Neuronal stem cell (in vitro differentiated cells): ENCODE results near the gene LRIT2.

Source experiments
- DNase-seq: peaks from one replicate; pipeline ENCODE4 v3.0.0-alpha.2; 2013; ENCODE audit warnings: low spot score
- H2AFZ ChIP-seq: one replicate; pipeline ENCODE4 v1.6.1; 2013; ENCODE audit warnings: mild to moderate bottlenecking, low read length, inconsistent platforms
- H2AK5ac ChIP-seq: 2 replicates; pipeline ENCODE4 v1.6.1; 2013; ENCODE audit warnings: low read depth, mild to moderate bottlenecking, inconsistent platforms, low read length, moderate library complexity, mixed read lengths
- H2BK120ac ChIP-seq: 2 replicates; pipeline ENCODE4 v1.6.1; 2013; ENCODE audit warnings: low read depth, mild to moderate bottlenecking, inconsistent platforms, low read length, moderate library complexity, mixed read lengths
- H2BK12ac ChIP-seq: one replicate; pipeline ENCODE4 v1.6.1; 2013; ENCODE audit warnings: low read length, inconsistent platforms
- H2BK15ac ChIP-seq: 2 replicates; pipeline ENCODE4 v1.6.1; 2013; ENCODE audit warnings: mild to moderate bottlenecking, low read length, inconsistent platforms, mixed read lengths
- H2BK5ac ChIP-seq: one replicate; pipeline ENCODE4 v1.6.1; 2013; ENCODE audit warnings: inconsistent platforms, mild to moderate bottlenecking, low read length, moderate library complexity
- H3K14ac ChIP-seq: one replicate; pipeline ENCODE4 v1.6.1; 2013; ENCODE audit warnings: low read length, inconsistent platforms
- H3K18ac ChIP-seq: 2 replicates; pipeline ENCODE4 v1.6.1; 2013; ENCODE audit warnings: low read length, inconsistent platforms
- H3K23ac ChIP-seq: 2 replicates; pipeline ENCODE4 v1.6.1; 2013; ENCODE audit warnings: low read depth, mild to moderate bottlenecking, mixed read lengths, low read length, inconsistent platforms; ENCODE audit not compliant: poor library complexity
- H3K27ac ChIP-seq: replicated peaks from 3 replicates; pipeline ENCODE4 v1.5.1; 2013; ENCODE audit warnings: low read length, inconsistent platforms
- H3K27me3 ChIP-seq, 3 experiments: 2 replicates each; pipeline ENCODE4 v1.6.1; 2013; ENCODE audit warnings: low read length in 3 of 3, mild to moderate bottlenecking in 2 of 3, inconsistent platforms in 1 of 3, low read depth in 1 of 3, mixed read lengths in 1 of 3, moderate library complexity in 1 of 3; ENCODE audit not compliant: control insufficient read depth in 3 of 3, insufficient read depth in 3 of 3
- H3K36me3 ChIP-seq, 2 donors: replicated peaks in 1 of 2; 2 replicates each; pipeline ENCODE4 v1.6.1; 2013; ENCODE audit warnings: low read length in 2 of 2; ENCODE audit not compliant: control insufficient read depth in 2 of 2, insufficient read depth in 2 of 2
- H3K4ac ChIP-seq: 2 replicates; pipeline ENCODE4 v1.6.1; 2013; ENCODE audit warnings: inconsistent platforms, mild to moderate bottlenecking, low read length, moderate library complexity
- H3K4me1 ChIP-seq, 2 donors: 1 replicate in 1 of 2; 2 replicates in 1 of 2; pipeline ENCODE4 v1.6.1; 2013; ENCODE audit warnings: low read length in 2 of 2, low read depth in 1 of 2; ENCODE audit not compliant: control insufficient read depth in 2 of 2, insufficient read depth in 1 of 2
- H3K4me2 ChIP-seq: one replicate; pipeline ENCODE4 v1.6.1; 2013; ENCODE audit warnings: mild to moderate bottlenecking, low read length, inconsistent platforms; ENCODE audit not compliant: insufficient read depth, poor library complexity, severe bottlenecking
- H3K4me3 ChIP-seq, 2 donors: 2 replicates each; pipeline ENCODE4 v1.5.1; 2013; ENCODE audit warnings: low read length in 2 of 2, mild to moderate bottlenecking in 2 of 2, inconsistent platforms in 1 of 2, moderate library complexity in 1 of 2
- H3K79me1 ChIP-seq: one replicate; pipeline ENCODE4 v1.6.1; 2013; ENCODE audit warnings: low read depth, mild to moderate bottlenecking, inconsistent platforms, low read length, moderate library complexity
- H3K9ac ChIP-seq: one replicate; pipeline ENCODE4 v1.6.1; 2013; ENCODE audit warnings: mild to moderate bottlenecking, low read depth, low read length, inconsistent platforms; ENCODE audit not compliant: poor library complexity
- H3K9me3 ChIP-seq, 2 donors: replicated peaks in 1 of 2; 2 replicates each; pipeline versions ENCODE3 to v1.6.1; 2013; ENCODE audit warnings: low read length in 2 of 2, mild to moderate bottlenecking in 2 of 2, inconsistent platforms in 1 of 2, low read depth in 1 of 2, mixed read lengths in 1 of 2, moderate library complexity in 1 of 2; ENCODE audit not compliant: control insufficient read depth in 2 of 2, insufficient read depth in 1 of 2
- H4K8ac ChIP-seq: one replicate; pipeline ENCODE4 v1.6.1; 2013; ENCODE audit warnings: low read depth, mild to moderate bottlenecking, inconsistent platforms, low read length, moderate library complexity
- H4K91ac ChIP-seq: one replicate; pipeline ENCODE4 v1.6.1; 2013; ENCODE audit warnings: low read length, low read depth, mild to moderate bottlenecking, inconsistent platforms; ENCODE audit not compliant: poor library complexity
- WGBS, 2 donors: extraction: QIAGEN DNeasy Blood & Tissue Kit; methylation state at CpG; one replicate each; pipeline ENCODE4 v1.1.7; 2013; ENCODE audit warnings: missing lambda C conversion rate in 2 of 2, mixed read lengths in 1 of 2; ENCODE audit not compliant: insufficient read length in 2 of 2, insufficient replicate concordance in 1 of 2; ENCODE audit errors: extremely low coverage in 2 of 2; 5-methylcytosine and 5-hydroxymethylcytosine counted together

Gene LRIT2

GRCh38 chr10:84230359-84230758 is 5.0 kb upstream of the LRIT2 start:
- Histone ChIP-seq H3K4me1 (no peaks in the 10 kb centered on the region), H3K4me3 (no peak overlapping the region), H3K4ac (no peak overlapping the region), H2BK12ac (no peak overlapping the region), H3K27me3 (peaks cover 0 to 2% (median 0%) of the 10 kb centered on the region in 3 experiments), H3K23ac (no peak overlapping the region), H3K79me1 (no peaks in the 10 kb centered on the region), H2AFZ (no peak overlapping the region), H3K14ac (no peak overlapping the region), H3K27ac (no peak overlapping the region), H3K36me3 (no peaks in the 10 kb centered on the region), H2BK5ac (no peak overlapping the region), H2AK5ac (no peak overlapping the region), H3K9ac (no peak overlapping the region), H3K18ac (no peak overlapping the region), H2BK15ac (no peak overlapping the region), H4K8ac (no peak overlapping the region), H3K4me2 (no peak overlapping the region), H3K9me3 (no peaks in the 10 kb centered on the region), H2BK120ac (no peak overlapping the region), H4K91ac (no peak overlapping the region)
- DNase-seq, result no peak
- no CpG with 5 or more reads among the region's 1 CpG for WGBS, 2 donors

GRCh38 chr10:84227810-84228209 is 2.5 kb upstream of the LRIT2 start:
- Histone ChIP-seq H3K4me1 (no peaks in the 10 kb centered on the region), H3K23ac (no peak overlapping the region), H3K9me3 (no peaks in the 10 kb centered on the region), H3K27ac (no peak overlapping the region), H3K79me1 (no peaks in the 10 kb centered on the region), H3K9ac (no peak overlapping the region), H2AK5ac (no peak overlapping the region), H3K14ac (no peak overlapping the region), H4K91ac (no peak overlapping the region), H3K27me3 (peaks cover 0 to under 1% (median 0%) of the 10 kb centered on the region in 3 experiments), H2BK12ac (no peak overlapping the region), H2AFZ (no peak overlapping the region), H2BK120ac (no peak overlapping the region), H2BK15ac (no peak overlapping the region), H4K8ac (no peak overlapping the region), H3K18ac (no peak overlapping the region), H3K4me2 (no peak overlapping the region), H3K4me3 (no peak overlapping the region), H3K4ac (no peak overlapping the region), H3K36me3 (no peaks in the 10 kb centered on the region), H2BK5ac (no peak overlapping the region)
- no CpG with 5 or more reads among the region's 4 CpGs for WGBS, 2 donors
- DNase-seq, result no peak

- Histone ChIP-seq H3K79me1 (no peaks in the 10 kb centered on the region), H3K36me3 (no peaks in the 10 kb centered on the region), H4K8ac (no peak overlapping the region), H2BK5ac (no peak overlapping the region), H3K18ac (no peak overlapping the region), H2BK12ac (no peak overlapping the region), H3K27me3 (no peaks in the 10 kb centered on the region), H3K9ac (no peak overlapping the region), H2AFZ (no peak overlapping the region), H3K4me1 (no peaks in the 10 kb centered on the region), H3K23ac (no peak overlapping the region), H3K14ac (no peak overlapping the region), H3K27ac (no peak overlapping the region), H4K91ac (no peak overlapping the region), H2AK5ac (no peak overlapping the region), H2BK120ac (no peak overlapping the region), H2BK15ac (no peak overlapping the region), H3K9me3 (no peaks in the 10 kb centered on the region), H3K4me2 (no peak overlapping the region), H3K4me3 (no peak overlapping the region), H3K4ac (no peak overlapping the region)
- DNase-seq, result no peak
- no CpG with 5 or more reads among the region's 3 CpGs for WGBS, 2 donors
Observed at GRCh38 chr10:84226616-84227015, 1.3 kb upstream of the LRIT2 start.

GRCh38 chr10:84224411-84225028 is 824 bp downstream of the LRIT2 start:
- no peak overlapping the region for H3K23ac ChIP-seq
- no peak overlapping the region for H4K8ac ChIP-seq
- H4K91ac ChIP-seq, result no peak overlapping the region
- no peak overlapping the region for H2BK5ac ChIP-seq
- WGBS, 2 donors, result no CpG with 5 or more reads among the region's 6 CpGs
- H3K4me2 ChIP-seq, result no peak overlapping the region
- H3K4ac ChIP-seq, result no peak overlapping the region
- no peaks in the 10 kb centered on the region for H3K36me3 ChIP-seq
- H2BK15ac ChIP-seq, result no peak overlapping the region
- no peaks in the 10 kb centered on the region for H3K27me3 ChIP-seq
- no peaks in the 10 kb centered on the region for H3K4me1 ChIP-seq
- H3K14ac ChIP-seq, result no peak overlapping the region
- H3K18ac ChIP-seq, result no peak overlapping the region
- no peak overlapping the region for H2BK120ac ChIP-seq
- DNase-seq, result peak; percentile 62
- H3K4me3 ChIP-seq, result no peak overlapping the region
- H3K9me3 ChIP-seq, result no peaks in the 10 kb centered on the region
- no peak overlapping the region for H3K9ac ChIP-seq
- no peak overlapping the region for H2AFZ ChIP-seq
- H3K79me1 ChIP-seq, result no peaks in the 10 kb centered on the region
- no peak overlapping the region for H2BK12ac ChIP-seq
- H2AK5ac ChIP-seq, result no peak overlapping the region
- H3K27ac ChIP-seq, result no peak overlapping the region
